T1000 (cell line): ENCODE data around the gene PTGES2.
"Not testable (repeated sequence)": the region's sequence is repeated elsewhere in the genome, so short reads cannot be mapped to it uniquely, and the experiment has no call there.

Experiments used
- DNase-seq: peaks from one replicate; lab custom pipeline; 2025; ENCODE audit warnings: mixed read lengths; lab: John Stamatoyannopoulos, UW

The PTGES2 gene

GRCh38 chr9:128136816-128137793 lies 9.6 kb upstream of the PTGES2 start:
- DNase-seq = peak; percentile 5

GRCh38 chr9:128135561-128135960 lies 8.0 kb upstream of the PTGES2 start:
- not testable (repeated sequence) for DNase-seq

GRCh38 chr9:128132139-128132538 lies 4.6 kb upstream of the PTGES2 start:
- not testable (repeated sequence) for DNase-seq

GRCh38 chr9:128131346-128131745 lies 3.8 kb upstream of the PTGES2 start:
- DNase-seq = not testable (repeated sequence)

- DNase-seq = not testable (repeated sequence)
These were observed 3.1 kb upstream of the PTGES2 start for GRCh38 chr9:128130651-128131050.

- peak; percentile 17 for DNase-seq
These were observed 2.6 kb upstream of the PTGES2 start for GRCh38 chr9:128129976-128130590.

GRCh38 chr9:128128836-128129590 lies 1.5 kb upstream of the PTGES2 start:
- DNase-seq = no peak

GRCh38 chr9:128127990-128128835 lies 684 bp upstream of the PTGES2 start:
- DNase-seq = peak; percentile 90

GRCh38 chr9:128125580-128126354 lies 1.8 kb downstream of the PTGES2 start:
- DNase-seq = no peak

- DNase-seq = no peak
These were observed 2.5 kb downstream of the PTGES2 start for GRCh38 chr9:128124873-128125579.

- DNase-seq = no peak
These were observed 3.1 kb downstream of the PTGES2 start for GRCh38 chr9:128124451-128124850.

- DNase-seq = no peak
These were observed 4.0 kb downstream of the PTGES2 start for GRCh38 chr9:128123451-128124080.

GRCh38 chr9:128122809-128123175 lies 4.7 kb downstream of the PTGES2 start:
- no peak for DNase-seq

GRCh38 chr9:128121924-128122808 lies 5.4 kb downstream of the PTGES2 start:
- DNase-seq = no peak

GRCh38 chr9:128121466-128121810 lies 6.1 kb downstream of the PTGES2 start:
- DNase-seq = no peak

GRCh38 chr9:128120741-128121465 lies 6.6 kb downstream of the PTGES2 start:
- no peak for DNase-seq

- no peak for DNase-seq
These were observed 7.3 kb downstream of the PTGES2 start for GRCh38 chr9:128120061-128120740.
